Stomach (tissue), 9 donors: ENCODE results near the gene PRKAB1. TPM values are rescaled to one million over a fixed set of nuclear protein-coding genes. Genes with fewer than 3 reads are reported as not detected.

ENCODE experiments used
- DNase-seq, 2 donors: peaks; one replicate each; pipeline versions ENCODE4 v3.0.0 to v3.0.0-alpha.2; 2013 to 2019
- H3K27ac ChIP-seq, 5 donors: fragments of 200-600 bp in 4 of 5; sonication (generic) in 4 of 5; one replicate each; pipeline ENCODE4 v1.5.1; 2013 to 2019; ENCODE audit warnings: mild to moderate bottlenecking in 1 of 5, moderate library complexity in 1 of 5
- H3K27me3 ChIP-seq, 3 donors: fragments of 200-600 bp; sonication (generic); one replicate each; pipeline ENCODE4 v1.5.1; 2017 to 2019; ENCODE audit warnings: mixed run types in 1 of 3
- H3K36me3 ChIP-seq, 4 donors: fragments of 200-600 bp; sonication (generic); 1 replicate in 3 of 4; 2 replicates in 1 of 4; pipeline ENCODE4 v1.5.1; 2016 to 2019
- H3K4me1 ChIP-seq, 4 donors: fragments of 200-600 bp; sonication (generic); one replicate each; pipeline ENCODE4 v1.5.1; 2016 to 2019
- H3K4me3 ChIP-seq, 4 donors: fragments of 200-600 bp; sonication (generic) in 3 of 4; one replicate each; pipeline ENCODE4 v1.5.1; 2016 to 2019; ENCODE audit warnings: mild to moderate bottlenecking in 1 of 4
- H3K9me3 ChIP-seq, 4 donors: fragments of 200-600 bp; sonication (generic); one replicate each; pipeline ENCODE4 v1.5.1; 2016 to 2019
- EP300 ChIP-seq: sonication (generic); formaldehyde crosslinking; IDR thresholded peaks from one replicate; pipeline ENCODE4 v1.6.1; 2017; ENCODE audit warnings: antibody characterized with exemption
- POLR2A ChIP-seq, 4 donors: fragments of 450-650 bp; IDR thresholded peaks; one replicate each; pipeline ENCODE4 v1.6.1; 2016; ENCODE audit warnings: antibody characterized with exemption in 4 of 4, control low read depth in 2 of 4, mild to moderate bottlenecking in 1 of 4, moderate library complexity in 1 of 4
- POLR2AphosphoS5 ChIP-seq, 3 donors: sonication (generic); formaldehyde crosslinking; IDR thresholded peaks; one replicate each; pipeline ENCODE4 v1.6.1; 2016; ENCODE audit warnings: antibody characterized with exemption in 3 of 3
- WGBS, 5 donors: extraction: QIAGEN DNeasy Blood & Tissue Kit in 3 of 5; methylation state at CpG; one replicate each; pipeline versions ENCODE4 v1.1.5 to v1.1.7; 2013 to 2018; 5-methylcytosine and 5-hydroxymethylcytosine counted together
- intact Hi-C: fragments of 100-400 bp; cut with DNase I; formaldehyde crosslinking; loops from one replicate; pipeline ENCODE4 v1.15.1; 2023; ENCODE audit warnings: low total_unique reads
- polyA plus RNA-seq, 3 donors: library from polyadenylated mRNA; stranded (reverse); fragments of 200-250 nt; gene quantifications; one replicate each; pipeline ENCODE4 v1.2.3, GENCODE V29; 2013
- total RNA-seq, 5 donors: library from RNA; depleted of rRNA; stranded (reverse); fragments of >200 nt; gene quantifications; one replicate each; pipeline versions ENCODE4 v1.1.0 to v1.2.3, GENCODE V29; 2014 to 2016
- TF ChIP-seq, protein P1 (sequence below), 7 experiments: fragments of 450-650 bp in 4 of 7; fragments of 200-600 bp in 3 of 7; sonication (generic) in 3 of 7; IDR thresholded peaks; one replicate each; pipeline ENCODE4 v1.5.1; 2016 to 2019; ENCODE audit warnings: antibody characterized with exemption in 7 of 7, control low read depth in 2 of 7, mild to moderate bottlenecking in 1 of 7
- donor health status: healthy with polysubstance abuse.
- donor health status: Bipolar disorder and iron deficiency.
- donor health status: healthy.

The PRKAB1 gene
- total and polyA plus RNA-seq, 8 donors, result 22.6 to 143 (median 50.8) TPM

GRCh38 chr12:119691202-119691810 is 23.4 kb downstream of the PRKAB1 start:
- Histone ChIP-seq H3K4me3 (no peak overlapping the region), H3K27me3 (no peaks in the 10 kb centered on the region), H3K9me3 (no peaks in the 10 kb centered on the region), H3K27ac (peak overlapping the region in 2 of 5 donors; percentile 82 to 87), H3K4me1 (peaks cover 25 to 43% (median 29%) of the 10 kb centered on the region in 4 donors), H3K36me3 (peaks cover 0 to 15% (median 5%) of the 10 kb centered on the region in 4 donors)
- intact Hi-C loops, result no loop called here
- TF ChIP-seq POLR2AphosphoS5 (IDR thresholded peaks at IDR 0.05), result no peak
- TF ChIP-seq EP300, result no peak
- TF ChIP-seq POLR2A (IDR thresholded peaks at IDR 0.05), result no peak
- TF ChIP-seq, protein P1, sequence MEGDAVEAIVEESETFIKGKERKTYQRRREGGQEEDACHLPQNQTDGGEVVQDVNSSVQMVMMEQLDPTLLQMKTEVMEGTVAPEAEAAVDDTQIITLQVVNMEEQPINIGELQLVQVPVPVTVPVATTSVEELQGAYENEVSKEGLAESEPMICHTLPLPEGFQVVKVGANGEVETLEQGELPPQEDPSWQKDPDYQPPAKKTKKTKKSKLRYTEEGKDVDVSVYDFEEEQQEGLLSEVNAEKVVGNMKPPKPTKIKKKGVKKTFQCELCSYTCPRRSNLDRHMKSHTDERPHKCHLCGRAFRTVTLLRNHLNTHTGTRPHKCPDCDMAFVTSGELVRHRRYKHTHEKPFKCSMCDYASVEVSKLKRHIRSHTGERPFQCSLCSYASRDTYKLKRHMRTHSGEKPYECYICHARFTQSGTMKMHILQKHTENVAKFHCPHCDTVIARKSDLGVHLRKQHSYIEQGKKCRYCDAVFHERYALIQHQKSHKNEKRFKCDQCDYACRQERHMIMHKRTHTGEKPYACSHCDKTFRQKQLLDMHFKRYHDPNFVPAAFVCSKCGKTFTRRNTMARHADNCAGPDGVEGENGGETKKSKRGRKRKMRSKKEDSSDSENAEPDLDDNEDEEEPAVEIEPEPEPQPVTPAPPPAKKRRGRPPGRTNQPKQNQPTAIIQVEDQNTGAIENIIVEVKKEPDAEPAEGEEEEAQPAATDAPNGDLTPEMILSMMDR (IDR thresholded peaks at IDR 0.05), result no peak
- 68 to 80% (median 72%) methylated on average over 6 of the region's 6 CpGs for WGBS, 5 donors
- DNase-seq, result no peak

- Histone ChIP-seq H3K27ac (peak overlapping the region; percentile 34 to 87 (median 78)), H3K36me3 (peaks cover 0 to 17% (median 10%) of the 10 kb centered on the region in 4 donors), H3K27me3 (no peaks in the 10 kb centered on the region), H3K4me1 (peaks cover 20 to 42% (median 29%) of the 10 kb centered on the region in 4 donors), H3K4me3 (no peak overlapping the region), H3K9me3 (no peaks in the 10 kb centered on the region)
- intact Hi-C loops, result no loop called here
- WGBS, 5 donors, result 48 to 52% (median 50%) methylated on average over 5 of the region's 5 CpGs
- TF ChIP-seq EP300 (no peak), POLR2A (IDR thresholded peaks at IDR 0.05) (no peak), POLR2AphosphoS5 (IDR thresholded peaks at IDR 0.05) (no peak)
- TF ChIP-seq, protein P1 (IDR thresholded peaks at IDR 0.05), result no peak
- DNase-seq, result no peak
Observed at GRCh38 chr12:119692410-119692809, 24.5 kb downstream of the PRKAB1 start.

DNA sequence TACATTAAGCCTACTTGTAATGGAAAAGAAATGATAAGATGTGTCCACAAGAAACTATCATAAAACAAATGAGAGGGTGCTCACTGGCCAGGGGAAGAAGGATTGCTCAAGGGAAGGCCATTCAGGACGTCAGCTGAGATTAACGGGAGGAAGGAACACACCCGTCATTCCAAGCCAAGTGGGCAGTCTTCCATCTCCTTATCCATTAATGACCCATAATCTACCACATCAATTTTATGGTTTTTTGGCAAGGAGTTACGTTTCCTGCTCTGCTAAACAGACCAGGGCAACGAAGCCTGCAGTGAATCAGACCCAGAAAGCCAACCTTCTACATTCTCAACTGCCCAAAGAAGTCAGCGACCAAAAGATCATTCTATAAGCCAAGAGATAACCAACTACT is 25.1 kb downstream of the PRKAB1 start:
- intact Hi-C loops, result no loop called here
- no peaks in the 10 kb centered on the region for H3K9me3 ChIP-seq
- H3K4me3 ChIP-seq, result no peak overlapping the region
- H3K36me3 ChIP-seq, result peaks cover 0 to 20% (median 11%) of the 10 kb centered on the region in 4 donors
- peak overlapping the region; percentile 60 to 87 (median 77) for H3K27ac ChIP-seq
- TF ChIP-seq POLR2A (IDR thresholded peaks at IDR 0.05) (no peak), POLR2AphosphoS5 (IDR thresholded peaks at IDR 0.05) (peak; percentile 60 to 92 (median 78))
- no peaks in the 10 kb centered on the region for H3K27me3 ChIP-seq
- peak; percentile 83 to 84 for DNase-seq
- H3K4me1 ChIP-seq, result peaks cover 20 to 42% (median 29%) of the 10 kb centered on the region in 4 donors
- WGBS, 5 donors, result 14 to 17% (median 15%) methylated on average over 6 of the region's 6 CpGs

DNA sequence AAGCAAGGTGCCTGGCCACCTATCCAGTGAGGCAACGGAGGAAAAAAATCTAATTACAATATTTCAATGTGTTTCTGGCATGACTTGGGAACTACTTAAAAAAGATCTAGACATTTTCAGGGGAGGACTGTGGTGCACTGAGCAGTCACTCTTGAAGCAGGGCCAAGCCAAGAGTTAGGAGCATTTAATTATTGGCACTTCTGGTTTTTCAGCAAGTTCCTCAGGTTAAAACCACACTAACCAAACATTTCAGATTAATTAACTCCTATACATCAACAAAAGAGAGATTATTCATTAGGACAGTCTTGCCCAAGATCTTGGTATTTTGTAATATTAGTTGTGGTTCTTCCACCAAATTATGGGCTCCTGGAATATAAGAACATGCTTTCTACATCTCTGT is 25.6 kb downstream of the PRKAB1 start:
- H3K4me1 ChIP-seq, result peaks cover 20 to 42% (median 29%) of the 10 kb centered on the region in 4 donors
- TF ChIP-seq, protein P1 (IDR thresholded peaks at IDR 0.05), result no peak
- TF ChIP-seq POLR2A (IDR thresholded peaks at IDR 0.05) (no peak), POLR2AphosphoS5 (IDR thresholded peaks at IDR 0.05) (no peak)
- DNase-seq, result no peak
- no peak overlapping the region for H3K4me3 ChIP-seq
- intact Hi-C loops, result no loop called here
- 16 to 62% (median 22%) methylated on average over 1 of the region's 1 CpG for WGBS, 5 donors
- peak overlapping the region; percentile 60 to 87 (median 77) for H3K27ac ChIP-seq
- H3K9me3 ChIP-seq, result no peaks in the 10 kb centered on the region
- peaks cover 0 to 21% (median 9%) of the 10 kb centered on the region in 4 donors for H3K36me3 ChIP-seq
- H3K27me3 ChIP-seq, result no peaks in the 10 kb centered on the region

- TF ChIP-seq POLR2AphosphoS5 (IDR thresholded peaks at IDR 0.05), result no peak
- TF ChIP-seq, protein P1 (IDR thresholded peaks at IDR 0.05), result no peak
- TF ChIP-seq EP300, result no peak
- no peak for TF ChIP-seq POLR2A (IDR thresholded peaks at IDR 0.05)
- peaks cover 20 to 42% (median 29%) of the 10 kb centered on the region in 4 donors for H3K4me1 ChIP-seq
- no peak for DNase-seq
- WGBS, 5 donors, result 47 to 71% (median 59%) methylated on average over 6 of the region's 6 CpGs
- H3K27ac ChIP-seq, result peak overlapping the region; percentile 49 to 87 (median 71)
- H3K9me3 ChIP-seq, result no peaks in the 10 kb centered on the region
- peaks cover 0 to 21% (median 9%) of the 10 kb centered on the region in 4 donors for H3K36me3 ChIP-seq
- H3K27me3 ChIP-seq, result no peaks in the 10 kb centered on the region
- no peak overlapping the region for H3K4me3 ChIP-seq
- intact Hi-C loops, result no loop called here
Observed at GRCh38 chr12:119694111-119694510, 26.2 kb downstream of the PRKAB1 start.
